Smooth muscle cell (in vitro differentiated cells): ENCODE data around the gene ZCCHC13. TPM values are rescaled to one million over a fixed set of nuclear protein-coding genes. Genes with fewer than 3 reads are reported as not detected.

Source experiments
- DNase-seq: peaks from one replicate; lab custom pipeline; 2025; ENCODE audit not compliant: unreplicated experiment; lab: John Stamatoyannopoulos, UW
- H2AFZ ChIP-seq: fragments of 200-600 bp; sonication (generic); 2 replicates; pipeline ENCODE4 v1.6.0; 2016; ENCODE audit warnings: antibody characterized with exemption, low read depth, mild to moderate bottlenecking
- H3F3A ChIP-seq: fragments of 200-600 bp; sonication (generic); 2 replicates; pipeline ENCODE4 v1.6.0; 2017; ENCODE audit warnings: antibody characterized with exemption, low read depth
- H3K27ac ChIP-seq: fragments of 200-600 bp; sonication (generic); 2 replicates; pipeline ENCODE4 v1.5.1; 2016; ENCODE audit warnings: low read depth, mild to moderate bottlenecking
- H3K27me3 ChIP-seq: fragments of 200-600 bp; sonication (generic); 2 replicates; pipeline ENCODE4 v1.6.1; 2016; ENCODE audit warnings: low read depth, mild to moderate bottlenecking
- H3K36me3 ChIP-seq: fragments of 200-600 bp; sonication (generic); 2 replicates; pipeline ENCODE4 v1.5.1; 2016; ENCODE audit warnings: low read depth
- H3K4me1 ChIP-seq: fragments of 200-600 bp; sonication (generic); 2 replicates; pipeline ENCODE4 v1.5.1; 2016; ENCODE audit warnings: low read depth
- H3K4me2 ChIP-seq: fragments of 200-600 bp; sonication (generic); 2 replicates; pipeline ENCODE4 v1.6.0; 2016; ENCODE audit warnings: mild to moderate bottlenecking
- H3K4me3 ChIP-seq: fragments of 200-600 bp; sonication (generic); 2 replicates; pipeline ENCODE4 v1.5.1; 2016; ENCODE audit warnings: mild to moderate bottlenecking
- H3K79me2 ChIP-seq: fragments of 200-600 bp; sonication (generic); 2 replicates; pipeline ENCODE4 v1.6.0; 2016; ENCODE audit warnings: low read depth, mild to moderate bottlenecking
- H3K9ac ChIP-seq: fragments of 200-600 bp; sonication (generic); 2 replicates; pipeline ENCODE4 v1.6.0; 2016; ENCODE audit warnings: low read depth
- H3K9me3 ChIP-seq: fragments of 200-600 bp; sonication (generic); replicated peaks from 2 replicates; pipeline ENCODE4 v1.5.1; 2016; ENCODE audit warnings: low read depth
- H4K20me1 ChIP-seq: fragments of 200-600 bp; sonication (generic); 2 replicates; pipeline ENCODE4 v1.6.0; 2016; ENCODE audit warnings: low read depth
- CTCF ChIP-seq: fragments of 200-600 bp; sonication (generic); IDR thresholded peaks from 2 replicates; pipeline ENCODE4 v1.5.1; 2017; ENCODE audit warnings: borderline replicate concordance, mild to moderate bottlenecking, antibody characterized with exemption; ENCODE audit not compliant: insufficient read depth, poor library complexity, severe bottlenecking
- WGBS: methylation state at CpG from one replicate; pipeline ENCODE4 v1.1.7; 2016; ENCODE audit warnings: low lambda C conversion rate; 5-methylcytosine and 5-hydroxymethylcytosine counted together
- polyA plus RNA-seq: library from polyadenylated mRNA; unstranded; fragments of >200 nt; fragmentation: Nextera tagmentation; extraction: Ambion mirVana; gene quantifications from 2 replicates; pipeline ENCODE4 v1.2.1, GENCODE V29; 2016
- total RNA-seq: library from RNA; depleted of rRNA; stranded (reverse); fragments of >200 nt; gene quantifications from 2 replicates; pipeline ENCODE4 v1.2.3, GENCODE V29; 2014

The ZCCHC13 gene
- total and polyA plus RNA-seq, 2 experiments from 2014 or later: not detected

DNA sequence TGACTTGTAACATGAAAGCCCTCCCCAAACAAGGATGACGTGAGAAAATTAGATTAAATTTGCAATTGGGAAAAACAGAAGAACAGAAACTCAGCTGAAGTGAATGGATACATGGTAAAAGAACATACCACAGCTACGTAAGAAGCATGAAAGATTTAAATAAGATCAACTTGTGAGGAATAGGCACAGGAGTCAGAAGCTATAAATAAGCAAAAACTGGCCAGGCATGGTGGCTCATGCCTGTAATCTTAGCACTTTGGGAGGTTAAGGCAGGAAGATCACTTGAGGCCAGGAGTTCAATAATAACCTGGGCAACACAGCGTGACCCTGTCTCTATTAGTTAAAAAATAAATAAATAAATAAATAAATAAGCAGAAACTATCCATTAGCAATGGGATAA lies 33.6 kb upstream of the ZCCHC13 start:
- Histone ChIP-seq H2AFZ (no peak overlapping the region), H3K9ac (no peak overlapping the region), H4K20me1 (peaks cover 16% of the 10 kb centered on the region), H3K4me1 (no peaks in the 10 kb centered on the region), H3K36me3 (peaks cover 3% of the 10 kb centered on the region), H3K4me3 (no peak overlapping the region), H3K4me2 (no peak overlapping the region), H3K27ac (no peak overlapping the region), H3K9me3 (no peaks in the 10 kb centered on the region), H3F3A (no peaks in the 10 kb centered on the region), H3K79me2 (peaks cover 19% of the 10 kb centered on the region), H3K27me3 (no peaks in the 10 kb centered on the region)
- 74% methylated on average over 3 of the region's 3 CpGs for WGBS
- no peak for TF ChIP-seq CTCF
- DNase-seq: no peak

- no peaks in the 10 kb centered on the region for H3K4me1 ChIP-seq
- H3K27me3 ChIP-seq: no peaks in the 10 kb centered on the region
- WGBS: 86% methylated on average over 2 of the region's 2 CpGs
- peaks cover 3% of the 10 kb centered on the region for H3K36me3 ChIP-seq
- peaks cover 16% of the 10 kb centered on the region for H4K20me1 ChIP-seq
- TF ChIP-seq CTCF: no peak
- H3K9me3 ChIP-seq: no peaks in the 10 kb centered on the region
- no peak for DNase-seq
- H3K79me2 ChIP-seq: peaks cover 10% of the 10 kb centered on the region
- H3F3A ChIP-seq: no peaks in the 10 kb centered on the region
- no peak overlapping the region for H3K9ac ChIP-seq
- H3K4me3 ChIP-seq: no peak overlapping the region
- H2AFZ ChIP-seq: no peak overlapping the region
- H3K27ac ChIP-seq: no peak overlapping the region
- H3K4me2 ChIP-seq: no peak overlapping the region
Observed at GRCh38 chrX:74272230-74272629, 31.8 kb upstream of the ZCCHC13 start.

- Histone ChIP-seq H2AFZ (no peak overlapping the region), H3K27me3 (no peaks in the 10 kb centered on the region), H4K20me1 (peaks cover 15% of the 10 kb centered on the region), H3K36me3 (peaks cover 3% of the 10 kb centered on the region), H3K9ac (no peak overlapping the region), H3K4me3 (no peak overlapping the region), H3K9me3 (no peaks in the 10 kb centered on the region), H3K4me1 (no peaks in the 10 kb centered on the region), H3K79me2 (peaks cover 13% of the 10 kb centered on the region), H3F3A (no peaks in the 10 kb centered on the region), H3K4me2 (no peak overlapping the region), H3K27ac (no peak overlapping the region)
- WGBS: 85% methylated on average over 5 of the region's 5 CpGs
- no peak for DNase-seq
- TF ChIP-seq CTCF: no peak
Observed at GRCh38 chrX:74274516-74274915, 29.5 kb upstream of the ZCCHC13 start.

GRCh38 chrX:74277320-74277719 lies 26.7 kb upstream of the ZCCHC13 start:
- no peak overlapping the region for H3K27ac ChIP-seq
- no peak overlapping the region for H3K4me2 ChIP-seq
- peaks cover 17% of the 10 kb centered on the region for H3K79me2 ChIP-seq
- DNase-seq: no peak
- H2AFZ ChIP-seq: no peak overlapping the region
- H4K20me1 ChIP-seq: peaks cover 18% of the 10 kb centered on the region
- H3K36me3 ChIP-seq: no peaks in the 10 kb centered on the region
- H3K4me1 ChIP-seq: no peaks in the 10 kb centered on the region
- no peak overlapping the region for H3K4me3 ChIP-seq
- no peaks in the 10 kb centered on the region for H3F3A ChIP-seq
- H3K9me3 ChIP-seq: no peaks in the 10 kb centered on the region
- H3K9ac ChIP-seq: no peak overlapping the region
- 89% methylated on average over 3 of the region's 3 CpGs for WGBS
- H3K27me3 ChIP-seq: no peaks in the 10 kb centered on the region
- TF ChIP-seq CTCF: no peak
